Caco-2 (cell line): ENCODE measurements around the gene SPAG17. TPM values are rescaled to one million over a fixed set of nuclear protein-coding genes. Genes with fewer than 3 reads are reported as not detected.

Source experiments
- BruUV-seq: library from RNA; stranded (reverse); fragments of 400-500 nt; replicated peaks from 2 replicates; lab custom pipeline; 2021; lab: Mats Ljungman, UMichigan
- CTCF ChIA-PET: fragments of 300-600 bp; sonication (Branson Sonifier 250); formaldehyde crosslinking; loops from one replicate; lab custom pipeline; 2022; ENCODE audit warnings: antibody characterized with exemption; lab: Charles Lee
- POLR2A ChIA-PET: fragments of 300-600 bp; sonication (Branson Sonifier 250); formaldehyde crosslinking; loops from one replicate; lab custom pipeline; 2022; ENCODE audit warnings: antibody characterized with exemption; lab: Charles Lee
- DNase-seq, 2 experiments: peaks; one replicate each; pipeline versions ENCODE4 v3.0.0 to v3.0.0-alpha.2; 2020 to 2022
- H3K27me3 ChIP-seq: replicated peaks from 2 replicates; pipeline ENCODE4 v1.6.0; 2011; ENCODE audit warnings: low read length; ENCODE audit not compliant: control insufficient read depth, insufficient read depth
- H3K36me3 ChIP-seq: 2 replicates; pipeline ENCODE4 v1.5.1; 2011; ENCODE audit warnings: low read length; ENCODE audit not compliant: control insufficient read depth, insufficient read depth
- H3K4me1 ChIP-seq: fragments of 250-450 bp; sonication (Bioruptor Pico); 2 replicates; pipeline ENCODE4 v1.5.1; 2020; ENCODE audit warnings: mild to moderate bottlenecking
- H3K4me3 ChIP-seq: 2 replicates; pipeline ENCODE4 v1.5.1; 2011; ENCODE audit warnings: low read depth, mild to moderate bottlenecking, control low read depth, low read length
- H3K9me3 ChIP-seq: fragments of 250-450 bp; sonication (Bioruptor Pico); 2 replicates; pipeline ENCODE4 v1.5.1; 2020; ENCODE audit warnings: mild to moderate bottlenecking, moderate library complexity
- H3K27ac Mint-ChIP-seq: one replicate; pipeline ENCODE4 v1.8.0; 2022; ENCODE audit warnings: mixed read lengths; ENCODE audit not compliant: unreplicated experiment
- H3K27me3 Mint-ChIP-seq: one replicate; pipeline ENCODE4 v1.8.0; 2022; ENCODE audit warnings: mixed read lengths; ENCODE audit not compliant: insufficient read depth, unreplicated experiment
- H3K36me3 Mint-ChIP-seq: one replicate; pipeline ENCODE4 v1.8.0; 2022; ENCODE audit warnings: mild to moderate bottlenecking, mixed read lengths; ENCODE audit not compliant: insufficient read depth, unreplicated experiment
- H3K4me1 Mint-ChIP-seq: one replicate; pipeline ENCODE4 v1.8.0; 2022; ENCODE audit warnings: low read depth, mixed read lengths; ENCODE audit not compliant: unreplicated experiment
- H3K4me3 Mint-ChIP-seq: one replicate; pipeline ENCODE4 v1.8.0; 2022; ENCODE audit warnings: mild to moderate bottlenecking, moderate library complexity, mixed read lengths; ENCODE audit not compliant: unreplicated experiment
- H3K9me3 Mint-ChIP-seq: one replicate; pipeline ENCODE4 v1.8.0; 2022; ENCODE audit warnings: mixed read lengths; ENCODE audit not compliant: unreplicated experiment
- CTCF ChIP-seq, 2 experiments: fragments of 200-600 bp in 1 of 2; IDR thresholded peaks; 1 replicate in 1 of 2; 2 replicates in 1 of 2; pipeline versions ENCODE4 v1.5.1 to v1.8.0; 2011 to 2022; ENCODE audit warnings: antibody characterized with exemption in 1 of 2, control low read depth in 1 of 2, inconsistent platforms in 1 of 2, low read depth in 1 of 2, low read length in 1 of 2, mild to moderate bottlenecking in 1 of 2, moderate library complexity in 1 of 2; ENCODE audit not compliant: insufficient read depth in 1 of 2, severe bottlenecking in 1 of 2, unreplicated experiment in 1 of 2
- intact Hi-C: fragments of 100-400 bp; cut with micrococcal nuclease; formaldehyde crosslinking; loops from one replicate; pipeline ENCODE4 v1.10.0; 2022; ENCODE audit not compliant: unreplicated experiment
- total RNA-seq: library from RNA; stranded (reverse); gene quantifications from 2 replicates; pipeline ENCODE4 v1.2.3, GENCODE V29; 2022

The SPAG17 gene
- total RNA-seq, 1 experiment from 2014 or later = not detected

GRCh38 chr1:118007391-118007790 is 177.6 kb downstream of the SPAG17 start:
- Mint-ChIP-seq H3K27me3 (peaks cover 5% of the 10 kb centered on the region), H3K4me1 (no peaks in the 10 kb centered on the region), H3K36me3 (no peaks in the 10 kb centered on the region), H3K27ac (no peak overlapping the region), H3K4me3 (no peak overlapping the region), H3K9me3 (no peaks in the 10 kb centered on the region)
- CTCF ChIA-PET = no interaction called here
- Histone ChIP-seq H3K4me1 (no peaks in the 10 kb centered on the region), H3K9me3 (no peaks in the 10 kb centered on the region), H3K36me3 (no peaks in the 10 kb centered on the region), H3K4me3 (no peak overlapping the region), H3K27me3 (no peaks in the 10 kb centered on the region)
- no peak for TF ChIP-seq CTCF (IDR thresholded peaks at IDR 0.05; ENCODE audit: insufficient read depth in 1 of 2, low read depth in 1 of 2, low read length in 1 of 2, severe bottlenecking in 1 of 2, unreplicated experiment in 1 of 2)
- BruUV-seq = no TSS peak
- intact Hi-C loops = no loop called here
- DNase-seq = no peak
- POLR2A ChIA-PET = no interaction called here

GRCh38 chr1:118004312-118004711 is 180.7 kb downstream of the SPAG17 start:
- Histone ChIP-seq H3K27me3 (no peaks in the 10 kb centered on the region), H3K4me1 (no peaks in the 10 kb centered on the region), H3K9me3 (no peaks in the 10 kb centered on the region), H3K4me3 (no peak overlapping the region), H3K36me3 (no peaks in the 10 kb centered on the region)
- Mint-ChIP-seq H3K9me3 (no peaks in the 10 kb centered on the region), H3K27me3 (peaks cover 9% of the 10 kb centered on the region), H3K4me1 (no peaks in the 10 kb centered on the region), H3K36me3 (no peaks in the 10 kb centered on the region), H3K27ac (no peak overlapping the region), H3K4me3 (no peak overlapping the region)
- TF ChIP-seq CTCF (IDR thresholded peaks at IDR 0.05; ENCODE audit: insufficient read depth in 1 of 2, low read depth in 1 of 2, low read length in 1 of 2, severe bottlenecking in 1 of 2, unreplicated experiment in 1 of 2) = no peak
- intact Hi-C loops = no loop called here
- ChIA-PET CTCF (no interaction called here), POLR2A (no interaction called here)
- DNase-seq = no peak
- BruUV-seq = no TSS peak

- Mint-ChIP-seq H3K27me3 (peaks cover 8% of the 10 kb centered on the region), H3K9me3 (no peaks in the 10 kb centered on the region), H3K4me1 (no peaks in the 10 kb centered on the region), H3K27ac (no peak overlapping the region), H3K36me3 (no peaks in the 10 kb centered on the region), H3K4me3 (no peak overlapping the region)
- no peak for DNase-seq
- no TSS peak for BruUV-seq
- ChIA-PET POLR2A (no interaction called here), CTCF (no interaction called here)
- Histone ChIP-seq H3K4me1 (no peaks in the 10 kb centered on the region), H3K9me3 (no peaks in the 10 kb centered on the region), H3K36me3 (no peaks in the 10 kb centered on the region), H3K27me3 (no peaks in the 10 kb centered on the region), H3K4me3 (no peak overlapping the region)
- TF ChIP-seq CTCF (IDR thresholded peaks at IDR 0.05; ENCODE audit: insufficient read depth in 1 of 2, low read depth in 1 of 2, low read length in 1 of 2, severe bottlenecking in 1 of 2, unreplicated experiment in 1 of 2) = no peak
- intact Hi-C loops = no loop called here
Measured at GRCh38 chr1:117985973-117986372, 199.1 kb downstream of the SPAG17 start.
